ENCODE data around the gene NLGN4Y. TPM values are rescaled to one million over a fixed set of nuclear protein-coding genes. Genes with fewer than 3 reads are reported as not detected.

NLGN4Y gene
- total RNA-seq, 2 donors from 2014 or later = 36.7 TPM; not detected in 1

GRCh38 chrY:14523491-14524271 is 648 bp upstream of the NLGN4Y start:
- no peak for TF ChIP-seq CTCF (conservative IDR thresholded peaks at IDR 0.05)
- H3K9me3 ChIP-seq (ENCODE audit: control insufficient read depth, low read length) = no peaks in the 10 kb centered on the region
- no peaks in the 10 kb centered on the region for H3K27me3 Mint-ChIP-seq (ENCODE audit: insufficient read depth)
- no peak overlapping the region for H3K27ac ChIP-seq (ENCODE audit: low read depth, low read length)
- no peak for DNase-seq
- WGBS, 2 experiments (ENCODE audit: insufficient coverage in 1 of 2, insufficient read length in 1 of 2) = 0% methylated on average over 24 of the region's 31 CpGs; no CpG with 5 or more reads in 1 of the 2 experiments
- no peaks in the 10 kb centered on the region for H3K9me3 Mint-ChIP-seq
- H3K36me3 Mint-ChIP-seq (ENCODE audit: low read depth) = no peaks in the 10 kb centered on the region
- H3K4me3 ChIP-seq (ENCODE audit: low read length) = peak overlapping the region; percentile 90
- H3K9ac ChIP-seq (ENCODE audit: extremely low read depth, low read length, poor library complexity, severe bottlenecking) = peak overlapping the region; percentile 72
- no peaks in the 10 kb centered on the region for H3K36me3 ChIP-seq (ENCODE audit: control insufficient read depth, insufficient read depth, low read length)
- no peak overlapping the region for H3K4me3 Mint-ChIP-seq
- no peaks in the 10 kb centered on the region for H3K27me3 ChIP-seq (ENCODE audit: control insufficient read depth, insufficient read depth, low read length, poor library complexity, severe bottlenecking)
- no peak overlapping the region for H3K27ac Mint-ChIP-seq
- H3K4me1 Mint-ChIP-seq = no peaks in the 10 kb centered on the region
- no peaks in the 10 kb centered on the region for H3K4me1 ChIP-seq (ENCODE audit: control insufficient read depth, insufficient read depth, low read length)

GRCh38 chrY:14525315-14525714 is 986 bp downstream of the NLGN4Y start:
- peak overlapping the region; percentile 90 for H3K4me3 ChIP-seq (ENCODE audit: low read length)
- 0% methylated on average over 11 of the region's 13 CpGs; no CpG with 5 or more reads in 1 of the 2 experiments for WGBS, 2 experiments (ENCODE audit: insufficient coverage in 1 of 2, insufficient read length in 1 of 2)
- H3K36me3 ChIP-seq (ENCODE audit: control insufficient read depth, insufficient read depth, low read length) = no peaks in the 10 kb centered on the region
- Mint-ChIP-seq H3K9me3 (no peaks in the 10 kb centered on the region), H3K27me3 (ENCODE audit: insufficient read depth) (no peaks in the 10 kb centered on the region), H3K4me1 (no peaks in the 10 kb centered on the region), H3K4me3 (no peak overlapping the region), H3K36me3 (ENCODE audit: low read depth) (no peaks in the 10 kb centered on the region), H3K27ac (no peak overlapping the region)
- peak overlapping the region; percentile 72 for H3K9ac ChIP-seq (ENCODE audit: extremely low read depth, low read length, poor library complexity, severe bottlenecking)
- no peaks in the 10 kb centered on the region for H3K9me3 ChIP-seq (ENCODE audit: control insufficient read depth, low read length)
- H3K27ac ChIP-seq (ENCODE audit: low read depth, low read length) = peak overlapping the region; percentile 49
- no peak for TF ChIP-seq CTCF (conservative IDR thresholded peaks at IDR 0.05)
- H3K27me3 ChIP-seq (ENCODE audit: control insufficient read depth, insufficient read depth, low read length, poor library complexity, severe bottlenecking) = no peaks in the 10 kb centered on the region
- DNase-seq = no peak
- no peaks in the 10 kb centered on the region for H3K4me1 ChIP-seq (ENCODE audit: control insufficient read depth, insufficient read depth, low read length)

- DNase-seq = no peak
- H3K9me3 ChIP-seq (ENCODE audit: control insufficient read depth, low read length) = no peaks in the 10 kb centered on the region
- H3K27me3 Mint-ChIP-seq (ENCODE audit: insufficient read depth) = no peaks in the 10 kb centered on the region
- no peaks in the 10 kb centered on the region for H3K36me3 Mint-ChIP-seq (ENCODE audit: low read depth)
- WGBS, 2 experiments (ENCODE audit: insufficient coverage in 1 of 2, insufficient read length in 1 of 2) = 93 to 95% methylated on average over 3 to 7 of the region's 7 CpGs
- H3K9me3 Mint-ChIP-seq = no peaks in the 10 kb centered on the region
- no peaks in the 10 kb centered on the region for H3K4me1 ChIP-seq (ENCODE audit: control insufficient read depth, insufficient read depth, low read length)
- no peak for TF ChIP-seq CTCF (conservative IDR thresholded peaks at IDR 0.05)
- no peaks in the 10 kb centered on the region for H3K4me1 Mint-ChIP-seq
- H3K4me3 ChIP-seq (ENCODE audit: low read length) = no peak overlapping the region
- H3K27me3 ChIP-seq (ENCODE audit: control insufficient read depth, insufficient read depth, low read length, poor library complexity, severe bottlenecking) = no peaks in the 10 kb centered on the region
- H3K27ac Mint-ChIP-seq = no peak overlapping the region
- no peak overlapping the region for H3K27ac ChIP-seq (ENCODE audit: low read depth, low read length)
- no peak overlapping the region for H3K9ac ChIP-seq (ENCODE audit: extremely low read depth, low read length, poor library complexity, severe bottlenecking)
- no peak overlapping the region for H3K4me3 Mint-ChIP-seq
- no peaks in the 10 kb centered on the region for H3K36me3 ChIP-seq (ENCODE audit: control insufficient read depth, insufficient read depth, low read length)
These were observed 4.0 kb downstream of the NLGN4Y start for GRCh38 chrY:14528361-14528760.

All from endodermal cell (in vitro differentiated cells).